H9 (cell line): ENCODE data around the gene DEAF1. TPM values are rescaled to one million over a fixed set of nuclear protein-coding genes. Genes with fewer than 3 reads are reported as not detected.

Experiments used
- DNase-seq: peaks from one replicate; pipeline ENCODE4 v3.0.0-alpha.2; 2017
- H2AFZ ChIP-seq: one replicate; pipeline ENCODE4 v1.6.1; 2013; ENCODE audit warnings: mild to moderate bottlenecking, low read length, control low read depth, moderate library complexity
- H2AK5ac ChIP-seq: 2 replicates; pipeline ENCODE4 v1.6.1; 2013; ENCODE audit warnings: low read length, control low read depth, mixed read lengths; ENCODE audit not compliant: insufficient read length
- H2BK120ac ChIP-seq: one replicate; pipeline ENCODE4 v1.6.1; 2013; ENCODE audit warnings: low read depth, mild to moderate bottlenecking, low read length, control low read depth, inconsistent platforms; ENCODE audit not compliant: poor library complexity, severe bottlenecking
- H2BK12ac ChIP-seq: 2 replicates; pipeline ENCODE4 v1.6.1; 2013; ENCODE audit warnings: low read length, control low read depth, mixed read lengths, low read depth; ENCODE audit not compliant: insufficient read length
- H2BK15ac ChIP-seq: 2 replicates; pipeline ENCODE4 v1.6.1; 2013; ENCODE audit warnings: low read depth, low read length, control low read depth
- H2BK20ac ChIP-seq: one replicate; pipeline ENCODE4 v1.6.1; 2013; ENCODE audit warnings: low read depth, mild to moderate bottlenecking, low read length, control low read depth, inconsistent platforms; ENCODE audit not compliant: poor library complexity, severe bottlenecking
- H2BK5ac ChIP-seq: 2 replicates; pipeline ENCODE4 v1.6.1; 2013; ENCODE audit warnings: low read length, control low read depth, mixed read lengths; ENCODE audit not compliant: insufficient read length
- H3K14ac ChIP-seq: 2 replicates; pipeline ENCODE4 v1.6.1; 2013; ENCODE audit warnings: low read length, control low read depth; ENCODE audit not compliant: insufficient read depth
- H3K18ac ChIP-seq: 2 replicates; pipeline ENCODE4 v1.6.1; 2013; ENCODE audit warnings: low read depth, mild to moderate bottlenecking, mixed read lengths, low read length, control low read depth; ENCODE audit not compliant: insufficient read length
- H3K23ac ChIP-seq: 2 replicates; pipeline ENCODE4 v1.6.1; 2013; ENCODE audit warnings: low read length, control low read depth, mixed read lengths, low read depth; ENCODE audit not compliant: insufficient read length
- H3K23me2 ChIP-seq: 2 replicates; pipeline ENCODE4 v1.6.1; 2013; ENCODE audit warnings: low read depth, mild to moderate bottlenecking, mixed read lengths, low read length, control low read depth; ENCODE audit not compliant: insufficient read length, poor library complexity, severe bottlenecking
- H3K27ac ChIP-seq: 2 replicates; pipeline ENCODE4 v1.5.1; 2013; ENCODE audit warnings: low read length, control low read depth, mixed read lengths, low read depth; ENCODE audit not compliant: insufficient read length
- H3K27me3 ChIP-seq: 2 replicates; pipeline ENCODE4 v1.6.1; 2013; ENCODE audit warnings: low read length, control low read depth, inconsistent platforms; ENCODE audit not compliant: insufficient read depth
- H3K4ac ChIP-seq: 2 replicates; pipeline ENCODE4 v1.6.1; 2013; ENCODE audit warnings: low read depth, mild to moderate bottlenecking, control low read depth, inconsistent platforms, low read length, moderate library complexity
- H3K4me1 ChIP-seq: 2 replicates; pipeline ENCODE4 v1.6.1; 2013; ENCODE audit warnings: low read length, control low read depth, inconsistent platforms; ENCODE audit not compliant: insufficient read depth
- H3K4me2 ChIP-seq: 2 replicates; pipeline ENCODE4 v1.6.1; 2013; ENCODE audit warnings: low read length, control low read depth, mixed read lengths; ENCODE audit not compliant: insufficient read length, insufficient read depth
- H3K56ac ChIP-seq: 2 replicates; pipeline ENCODE4 v1.6.1; 2013; ENCODE audit warnings: low read depth, mild to moderate bottlenecking, mixed read lengths, low read length, control low read depth; ENCODE audit not compliant: insufficient read length
- H3K79me1 ChIP-seq: 2 replicates; pipeline ENCODE4 v1.6.1; 2013; ENCODE audit warnings: low read depth, mild to moderate bottlenecking, moderate library complexity, low read length, control low read depth, inconsistent platforms; ENCODE audit not compliant: insufficient read depth, poor library complexity, severe bottlenecking
- H3K79me2 ChIP-seq: 2 replicates; pipeline ENCODE4 v1.6.1; 2013; ENCODE audit warnings: low read length, control low read depth, inconsistent platforms; ENCODE audit not compliant: insufficient read depth
- H3K9ac ChIP-seq: 2 replicates; pipeline ENCODE4 v1.6.1; 2013; ENCODE audit warnings: low read length, control low read depth, mixed read lengths; ENCODE audit not compliant: insufficient read length; ENCODE audit errors: extremely low read depth
- H3K9me3 ChIP-seq: one replicate; pipeline ENCODE4 v1.6.1; 2013; ENCODE audit warnings: low read depth, low read length, inconsistent platforms; ENCODE audit not compliant: control insufficient read depth
- H3T11ph ChIP-seq: one replicate; pipeline ENCODE4 v1.6.1; 2013; ENCODE audit warnings: mild to moderate bottlenecking, low read length, control low read depth, inconsistent platforms
- H4K20me1 ChIP-seq: one replicate; pipeline ENCODE4 v1.6.1; 2013; ENCODE audit not compliant: control insufficient read depth, insufficient read length, insufficient read depth
- H4K5ac ChIP-seq: 2 replicates; pipeline ENCODE4 v1.6.1; 2013; ENCODE audit warnings: low read depth, mild to moderate bottlenecking, mixed read lengths, low read length, control low read depth; ENCODE audit not compliant: insufficient read length
- H4K8ac ChIP-seq: replicated peaks from 2 replicates; pipeline ENCODE4 v1.6.1; 2013; ENCODE audit warnings: low read length, control low read depth, mixed read lengths, low read depth; ENCODE audit not compliant: insufficient read length
- H4K91ac ChIP-seq: 2 replicates; pipeline ENCODE4 v1.6.1; 2013; ENCODE audit warnings: low read depth, mild to moderate bottlenecking, moderate library complexity, mixed read lengths, low read length, control low read depth; ENCODE audit not compliant: insufficient read length
- H3K27ac Mint-ChIP-seq, 3 experiments: 2 replicates in 2 of 3; 3 replicates in 1 of 3; pipeline ENCODE4 v1.8.0; 2020 to 2021; ENCODE audit warnings: mixed read lengths in 3 of 3, mild to moderate bottlenecking in 1 of 3, moderate library complexity in 1 of 3
- H3K27me3 Mint-ChIP-seq: 2 replicates; pipeline ENCODE4 v1.8.0; 2021; ENCODE audit warnings: low read depth, mild to moderate bottlenecking, moderate library complexity, mixed read lengths
- H3K36me3 Mint-ChIP-seq, 3 experiments: 2 replicates in 2 of 3; 3 replicates in 1 of 3; pipeline ENCODE4 v1.8.0; 2020 to 2021; ENCODE audit warnings: low read depth in 3 of 3, mixed read lengths in 3 of 3; ENCODE audit not compliant: insufficient read depth in 1 of 3
- H3K4me1 Mint-ChIP-seq, 2 experiments: 2 replicates each; pipeline ENCODE4 v1.8.0; 2020; ENCODE audit warnings: mixed read lengths in 2 of 2
- H3K4me3 Mint-ChIP-seq, 2 experiments: 2 replicates in 1 of 2; 3 replicates in 1 of 2; pipeline ENCODE4 v1.8.0; 2020 to 2021; ENCODE audit warnings: mild to moderate bottlenecking in 2 of 2, mixed read lengths in 2 of 2, moderate library complexity in 1 of 2
- H3K9me3 Mint-ChIP-seq, 2 experiments: 2 replicates in 1 of 2; 3 replicates in 1 of 2; pipeline ENCODE4 v1.8.0; 2020; ENCODE audit warnings: mild to moderate bottlenecking in 2 of 2, mixed read lengths in 2 of 2, moderate library complexity in 1 of 2
- CTCF ChIP-seq: fragments of 200-600 bp; sonication (generic); conservative IDR thresholded peaks from 3 replicates; pipeline ENCODE4 v1.8.0; 2021; ENCODE audit warnings: antibody characterized with exemption, mild to moderate bottlenecking
- WGBS: extraction: QIAGEN DNeasy Blood & Tissue Kit; methylation state at CpG from one replicate; pipeline ENCODE4 v1.1.7; 2013; ENCODE audit warnings: missing lambda C conversion rate, low lambda C conversion rate, mixed read lengths; ENCODE audit not compliant: insufficient read length; ENCODE audit errors: extremely low coverage; 5-methylcytosine and 5-hydroxymethylcytosine counted together
- total RNA-seq: library from RNA; stranded (reverse); gene quantifications from 2 replicates; pipeline ENCODE4 v1.2.1, GENCODE V29; 2021

DEAF1 gene
- total RNA-seq, 1 experiment from 2014 or later = 67.3 TPM

- H3K4me1 Mint-ChIP-seq = 0 out of 4 replicates have a peak, but pooled peaks cover 0 to 4% of the 10 kb centered on the region in 2 experiments
- H3K36me3 Mint-ChIP-seq = peaks cover 0 to 3% (median 0%) of the 10 kb centered on the region in 3 experiments; a peak in 1 of 7 replicates
Observed at GRCh38 chr11:620935-621814, 73.8 kb downstream of the DEAF1 start.

More at GRCh38 chr11:620935-621814, 73.8 kb downstream of the DEAF1 start:
- Histone ChIP-seq H2BK120ac (no peak overlapping the region), H3K4me1 (no peaks in the 10 kb centered on the region), H3K9ac (no peak overlapping the region), H2BK15ac (no peak overlapping the region), H2BK5ac (no peak overlapping the region), H2BK12ac (no peak overlapping the region), H3K23ac (no peak overlapping the region), H2AFZ (no peak overlapping the region), H3K4ac (no peak overlapping the region), H3K18ac (no peak overlapping the region), H4K8ac (no peak overlapping the region), H3K27ac (no peak overlapping the region), H4K5ac (no peak overlapping the region), H3T11ph (no peak overlapping the region), H3K56ac (no peak overlapping the region), H3K14ac (no peak overlapping the region), H2BK20ac (no peak overlapping the region), H3K4me2 (no peak overlapping the region), H3K23me2 (no peaks in the 10 kb centered on the region), H3K27me3 (no peaks in the 10 kb centered on the region), H3K79me2 (no peaks in the 10 kb centered on the region), H2AK5ac (no peak overlapping the region), H4K91ac (no peak overlapping the region), H4K20me1 (no peaks in the 10 kb centered on the region), H3K79me1 (no peaks in the 10 kb centered on the region), H3K9me3 (no peaks in the 10 kb centered on the region)
- no peak overlapping the region for H3K4me3 Mint-ChIP-seq
- no peak for TF ChIP-seq CTCF
- no CpG with 5 or more reads among the region's 45 CpGs for WGBS
- peaks cover 6% of the 10 kb centered on the region for H3K27me3 Mint-ChIP-seq
- H3K9me3 Mint-ChIP-seq = no peaks in the 10 kb centered on the region
- DNase-seq = no peak
- H3K27ac Mint-ChIP-seq = no peak overlapping the region
